ENCODE results near the gene PTPRE.
A peak's percentile ranks its signal among the peaks of the same experiment; 100 is the strongest.

The PTPRE gene

GRCh38 chr10:128007056-128007455 is 100.2 kb downstream of the PTPRE start:
- no peak for TF ChIP-seq CTCF (IDR thresholded peaks at IDR 0.05; ENCODE audit: insufficient read depth, missing control alignments)
- FAIRE-seq = no peak

DNA sequence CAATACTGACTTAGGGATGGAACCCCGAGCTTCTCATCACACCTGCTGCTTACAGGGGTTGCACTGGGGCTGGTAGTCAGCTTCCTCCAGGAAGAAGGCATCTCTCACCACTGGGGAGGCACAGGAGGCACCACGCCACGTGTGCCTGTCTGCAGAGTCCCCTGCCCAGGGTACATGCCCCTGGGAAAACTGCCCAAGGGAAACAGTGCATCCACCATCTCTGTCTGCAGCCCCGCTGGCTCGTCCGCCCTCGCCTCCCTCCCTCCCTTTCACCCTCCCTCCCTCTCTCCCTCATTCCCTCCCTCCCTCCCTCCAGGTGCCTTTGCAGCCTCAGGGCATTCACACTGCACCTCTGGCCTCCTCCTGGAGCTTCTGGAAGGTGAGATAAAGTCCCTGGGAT is 101.1 kb downstream of the PTPRE start:
- no peak for TF ChIP-seq CTCF (IDR thresholded peaks at IDR 0.05; ENCODE audit: insufficient read depth, missing control alignments)
- FAIRE-seq (no peak), DNase-seq (ENCODE audit: insufficient read length, low spot score) (no peak)

More at GRCh38 chr10:128007056-128007455, 100.2 kb downstream of the PTPRE start:
- DNase-seq (ENCODE audit: insufficient read length, low spot score) = no peak

DNA sequence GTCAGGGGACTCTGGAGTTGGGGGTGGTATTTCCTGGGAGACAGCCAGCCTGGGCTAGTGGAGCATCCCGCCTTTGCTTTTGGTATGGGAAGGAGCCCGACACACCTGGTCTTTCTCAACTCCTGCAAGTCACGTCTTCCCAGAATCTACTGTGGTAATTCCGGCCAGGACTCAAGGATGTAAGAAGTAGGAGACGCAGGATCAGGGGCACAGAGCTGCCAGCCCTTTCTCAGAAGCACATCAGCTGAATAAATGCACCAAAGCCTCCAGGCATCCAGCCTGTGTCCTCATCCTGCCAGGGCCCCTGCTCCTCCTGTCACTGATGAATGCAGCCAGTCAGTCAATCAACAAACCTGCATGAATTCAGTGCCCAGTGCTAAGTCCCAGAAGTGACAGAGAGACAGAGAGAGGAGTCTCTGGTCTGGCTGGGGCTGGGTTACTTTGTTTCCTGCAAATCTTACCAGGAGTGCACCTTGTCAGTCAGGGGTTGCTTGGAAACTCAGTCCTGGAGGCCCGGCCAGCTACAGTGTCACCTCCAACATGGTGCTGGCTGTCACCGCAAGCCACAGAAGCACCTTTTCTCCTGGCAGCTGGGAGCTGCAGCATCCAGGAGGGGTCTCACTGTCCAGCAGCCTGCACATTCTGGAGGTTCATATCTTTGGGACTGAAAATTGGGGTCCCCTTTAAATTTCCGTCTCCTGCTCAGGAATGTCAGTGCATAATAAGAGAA is 101.8 kb downstream of the PTPRE start:
- no peak for TF ChIP-seq CTCF (IDR thresholded peaks at IDR 0.05; ENCODE audit: insufficient read depth, missing control alignments)
- DNase-seq (ENCODE audit: insufficient read length, low spot score) (no peak), FAIRE-seq (no peak)

DNA sequence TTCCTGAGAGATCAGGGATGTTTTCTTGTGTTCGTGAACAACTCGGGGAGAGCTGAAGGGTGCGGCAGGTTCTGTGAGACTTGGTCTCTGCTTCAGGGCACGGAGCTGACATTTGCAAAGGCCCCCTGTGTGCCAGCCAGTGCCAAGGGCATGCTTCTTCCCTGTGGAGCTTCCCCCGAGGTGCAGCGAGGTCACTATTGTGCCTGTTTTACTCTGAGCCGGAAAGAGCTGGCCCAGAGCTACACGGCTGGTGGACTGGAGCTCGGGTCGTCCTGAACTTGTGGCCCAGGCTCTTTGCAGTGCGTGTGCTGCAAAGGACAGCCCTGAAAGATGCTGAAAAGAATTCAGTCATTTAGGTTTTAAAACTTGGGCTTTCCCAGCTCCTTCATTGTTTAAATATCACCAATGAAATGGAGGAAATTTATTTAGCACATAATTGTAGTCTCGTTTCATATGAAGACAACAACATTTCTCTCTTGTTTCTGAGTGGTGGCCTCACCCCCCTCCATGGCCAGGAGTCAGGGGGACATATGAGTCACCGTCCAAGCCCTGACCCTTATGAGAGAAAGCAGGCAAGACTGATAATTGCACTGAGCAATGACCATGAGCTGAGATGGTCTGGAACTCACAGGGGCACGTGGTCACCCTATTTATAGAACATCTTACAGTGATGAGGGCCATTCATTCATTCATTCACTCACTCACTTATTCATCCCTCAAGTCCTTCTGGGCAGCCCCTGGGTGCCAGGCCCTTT is 102.6 kb downstream of the PTPRE start:
- DNase-seq (ENCODE audit: insufficient read length, low spot score) = no peak
- no peak for FAIRE-seq
- no peak for TF ChIP-seq CTCF (IDR thresholded peaks at IDR 0.05; ENCODE audit: insufficient read depth, missing control alignments)

DNA sequence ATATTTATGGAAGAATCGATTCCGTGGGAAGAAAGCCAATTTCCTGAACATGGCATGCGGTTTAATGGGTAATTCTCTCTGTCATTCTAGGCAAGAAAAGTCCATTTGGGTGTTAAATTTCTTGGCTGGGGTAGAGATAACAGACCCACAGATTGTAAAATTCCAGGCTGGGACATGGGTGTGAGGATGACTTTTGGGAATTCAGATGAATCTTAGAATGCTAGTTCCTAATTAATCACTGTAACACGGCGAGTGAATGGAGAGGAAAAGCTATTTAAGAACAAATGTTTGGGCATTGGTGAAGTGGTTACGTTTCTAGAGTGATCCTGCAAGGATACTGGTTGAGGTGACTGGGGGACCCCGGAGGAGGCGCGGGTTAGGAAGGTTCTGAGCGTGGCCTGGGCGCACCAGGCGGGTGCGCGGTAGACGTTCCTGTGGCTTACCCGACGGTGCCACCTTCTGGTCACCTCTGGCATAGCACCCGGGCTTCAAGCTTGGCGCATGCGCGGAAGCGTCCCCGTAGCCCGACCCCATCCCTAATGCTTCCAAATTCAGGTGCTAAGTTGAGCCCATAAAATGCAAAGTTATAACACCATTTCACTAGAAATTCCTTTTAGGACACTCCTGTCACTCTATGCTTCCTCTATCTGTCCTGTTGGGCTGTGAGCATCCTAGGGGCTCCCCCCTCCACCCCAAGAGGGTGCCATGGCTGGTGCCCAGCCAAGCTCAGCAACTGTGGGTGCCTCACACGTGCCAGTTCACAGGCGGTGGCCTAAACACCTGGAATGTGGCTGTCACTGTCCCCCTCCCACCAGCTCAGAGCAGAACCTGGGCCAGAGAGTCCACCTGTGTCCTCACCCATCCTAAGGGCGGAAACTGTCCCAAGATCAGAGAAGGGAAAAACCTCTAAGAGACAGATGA is 104.4 kb downstream of the PTPRE start:
- DNase-seq (ENCODE audit: insufficient read length, low spot score) = peak; percentile 38
- TF ChIP-seq CTCF (IDR thresholded peaks at IDR 0.05; ENCODE audit: insufficient read depth, missing control alignments) = peak; percentile 93
- FAIRE-seq = no peak

DNA sequence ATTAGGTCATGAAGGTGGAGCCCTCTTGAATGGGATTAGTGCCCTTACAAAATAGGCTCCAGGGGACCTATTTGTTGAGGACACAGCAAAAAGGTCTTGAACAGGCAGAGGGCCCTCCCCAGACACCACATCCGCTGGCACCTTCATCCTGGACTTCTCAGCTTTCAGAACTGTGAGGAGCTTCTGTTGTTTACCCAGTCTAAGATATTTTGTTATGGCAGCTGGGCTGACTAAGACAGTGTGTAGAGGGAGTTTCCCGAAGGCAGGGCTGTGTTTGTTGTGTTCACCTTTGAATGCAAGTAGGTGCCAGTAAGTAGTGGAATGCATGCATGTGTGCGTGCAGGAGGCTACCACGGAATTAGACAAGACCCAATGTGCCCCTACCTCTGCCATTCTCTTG is 106.7 kb downstream of the PTPRE start:
- FAIRE-seq (no peak), DNase-seq (ENCODE audit: insufficient read length, low spot score) (no peak)
- no peak for TF ChIP-seq CTCF (IDR thresholded peaks at IDR 0.05; ENCODE audit: insufficient read depth, missing control alignments)
